ENCODE measurements around the gene MAD1L1.

- TF ChIP-seq EZH2 (IDR thresholded peaks at IDR 0.05; ENCODE audit: low read length, missing control alignments): no peak
- TF ChIP-seq CTCF (conservative IDR thresholded peaks at IDR 0.05 in 1 of 2, IDR thresholded peaks at IDR 0.05 in 1 of 2; ENCODE audit: low read depth in 1 of 2, low read length in 2 of 2): no peak
Measured at GRCh38 chr7:2110610-2111396, 121.9 kb downstream of the MAD1L1 start.

Data from fibroblast of lung (primary cell).